Prostate gland (tissue), 2 donors: ENCODE data around the gene ARSB. TPM values are rescaled to one million over a fixed set of nuclear protein-coding genes. Genes with fewer than 3 reads are reported as not detected.

Experiments used
- DNase-seq: peaks from one replicate; pipeline ENCODE4 v3.0.0-alpha.2; 2019; ENCODE audit warnings: low spot score
- H3K27ac ChIP-seq, 2 donors: fragments of 200-600 bp; sonication (generic); 2 replicates each; pipeline ENCODE4 v1.5.1; 2017 to 2019
- H3K27me3 ChIP-seq: fragments of 200-600 bp; sonication (generic); replicated peaks from 2 replicates; pipeline ENCODE4 v1.5.1; 2019; ENCODE audit not compliant: insufficient read depth
- H3K36me3 ChIP-seq, 2 donors: fragments of 200-600 bp; sonication (generic); 1 replicate in 1 of 2; 2 replicates in 1 of 2; pipeline versions ENCODE4 v1.5.1 to v1.8.1; 2017 to 2019
- H3K4me1 ChIP-seq: fragments of 200-600 bp; sonication (generic); replicated peaks from 2 replicates; pipeline ENCODE4 v1.5.1; 2019
- H3K4me3 ChIP-seq, 2 donors: fragments of 200-600 bp; sonication (generic); 2 replicates each; pipeline ENCODE4 v1.5.1; 2017 to 2019
- H3K9me3 ChIP-seq: fragments of 200-600 bp; sonication (generic); 2 replicates; pipeline ENCODE4 v1.5.1; 2017
- POLR2A ChIP-seq: fragments of 450-650 bp; IDR thresholded peaks from one replicate; pipeline ENCODE4 v1.6.1; 2016; ENCODE audit warnings: antibody characterized with exemption, mild to moderate bottlenecking
- POLR2AphosphoS5 ChIP-seq: sonication (generic); formaldehyde crosslinking; IDR thresholded peaks from one replicate; pipeline ENCODE4 v1.6.1; 2017; ENCODE audit warnings: antibody characterized with exemption
- WGBS: methylation state at CpG from one replicate; pipeline ENCODE4 v1.1.5; 2018; 5-methylcytosine and 5-hydroxymethylcytosine counted together
- intact Hi-C: fragments of 100-400 bp; cut with DNase I; formaldehyde crosslinking; loops from one replicate; pipeline ENCODE4 v1.14.2; 2022
- total RNA-seq, 2 donors: library from RNA; depleted of rRNA; stranded (reverse); fragments of >200 nt; gene quantifications; one replicate each; pipeline ENCODE4 v1.1.0, GENCODE V29; 2016
- TF ChIP-seq, protein P1 (sequence below), 4 experiments: fragments of 200-600 bp in 2 of 4; fragments of 450-650 bp in 2 of 4; sonication (generic) in 2 of 4; IDR thresholded peaks; 1 replicate in 3 of 4; 2 replicates in 1 of 4; pipeline ENCODE4 v1.5.1; 2016 to 2019; ENCODE audit warnings: antibody characterized with exemption in 4 of 4, mild to moderate bottlenecking in 2 of 4, moderate library complexity in 2 of 4

ARSB gene
- total RNA-seq, 2 donors from 2014 or later = 5.4 to 14.9 TPM

DNA sequence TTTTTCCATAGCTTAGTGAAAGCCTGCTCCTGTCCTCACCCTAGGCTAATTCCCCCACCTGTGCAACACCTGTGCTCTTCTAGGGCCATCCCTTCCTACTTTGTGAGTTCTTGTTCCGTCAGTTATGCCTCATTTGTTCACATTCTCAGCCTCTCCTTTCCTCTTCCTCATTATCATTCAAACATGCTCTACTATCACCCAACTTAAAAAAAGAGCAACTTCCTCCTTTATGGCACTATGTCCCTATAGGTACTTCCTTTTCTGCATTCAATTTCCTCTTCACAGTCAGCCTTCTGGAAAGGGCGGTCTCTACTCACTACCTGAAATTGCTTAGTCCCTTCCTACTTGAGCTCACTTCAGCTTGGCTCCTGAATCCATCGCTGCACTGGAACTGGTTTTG lies 224.7 kb downstream of the ARSB start:
- no peak overlapping the region for H3K27ac ChIP-seq
- no peaks in the 10 kb centered on the region for H3K4me1 ChIP-seq
- H3K27me3 ChIP-seq = no peaks in the 10 kb centered on the region
- intact Hi-C loops = no loop called here
- no peak for DNase-seq
- WGBS = 85% methylated on average over 3 of the region's 3 CpGs
- no peaks in the 10 kb centered on the region for H3K9me3 ChIP-seq
- TF ChIP-seq POLR2AphosphoS5 = no peak
- TF ChIP-seq POLR2A = no peak
- TF ChIP-seq, protein P1, sequence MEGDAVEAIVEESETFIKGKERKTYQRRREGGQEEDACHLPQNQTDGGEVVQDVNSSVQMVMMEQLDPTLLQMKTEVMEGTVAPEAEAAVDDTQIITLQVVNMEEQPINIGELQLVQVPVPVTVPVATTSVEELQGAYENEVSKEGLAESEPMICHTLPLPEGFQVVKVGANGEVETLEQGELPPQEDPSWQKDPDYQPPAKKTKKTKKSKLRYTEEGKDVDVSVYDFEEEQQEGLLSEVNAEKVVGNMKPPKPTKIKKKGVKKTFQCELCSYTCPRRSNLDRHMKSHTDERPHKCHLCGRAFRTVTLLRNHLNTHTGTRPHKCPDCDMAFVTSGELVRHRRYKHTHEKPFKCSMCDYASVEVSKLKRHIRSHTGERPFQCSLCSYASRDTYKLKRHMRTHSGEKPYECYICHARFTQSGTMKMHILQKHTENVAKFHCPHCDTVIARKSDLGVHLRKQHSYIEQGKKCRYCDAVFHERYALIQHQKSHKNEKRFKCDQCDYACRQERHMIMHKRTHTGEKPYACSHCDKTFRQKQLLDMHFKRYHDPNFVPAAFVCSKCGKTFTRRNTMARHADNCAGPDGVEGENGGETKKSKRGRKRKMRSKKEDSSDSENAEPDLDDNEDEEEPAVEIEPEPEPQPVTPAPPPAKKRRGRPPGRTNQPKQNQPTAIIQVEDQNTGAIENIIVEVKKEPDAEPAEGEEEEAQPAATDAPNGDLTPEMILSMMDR (IDR thresholded peaks at IDR 0.05) = no peak
- no peak overlapping the region for H3K4me3 ChIP-seq
- no peaks in the 10 kb centered on the region for H3K36me3 ChIP-seq

DNA sequence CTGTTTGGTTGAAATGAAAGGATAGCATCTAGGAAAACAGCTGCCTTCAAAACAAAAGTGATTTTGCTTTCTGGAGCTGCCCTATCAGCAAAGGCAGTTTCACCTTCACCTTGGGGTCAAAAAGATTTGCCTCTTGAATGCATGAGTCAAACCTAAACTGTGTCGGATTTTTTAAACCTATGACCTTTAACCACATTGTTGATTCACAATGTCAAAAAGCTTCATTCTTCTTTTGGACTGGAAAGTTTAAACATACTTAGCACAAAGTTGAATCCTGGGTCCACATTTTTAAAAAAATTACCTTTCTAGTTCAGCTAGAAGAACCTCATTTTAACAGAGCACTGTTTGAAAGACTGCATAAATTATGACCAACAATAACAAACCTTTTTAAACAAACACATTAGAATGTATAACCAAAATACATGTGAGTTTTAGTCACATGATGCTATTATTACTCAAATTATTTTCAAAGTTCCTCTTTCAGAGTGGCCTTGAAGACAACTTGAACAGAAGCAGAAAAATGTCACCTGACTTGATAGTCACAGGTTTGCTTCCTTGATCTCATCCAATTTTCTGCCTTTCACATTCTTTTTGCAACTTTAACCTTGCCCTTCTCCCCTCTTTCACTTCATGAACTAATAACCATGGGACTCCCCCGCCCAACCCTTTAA lies 226.8 kb downstream of the ARSB start:
- intact Hi-C loops = no loop called here
- Histone ChIP-seq H3K27ac (no peak overlapping the region), H3K27me3 (no peaks in the 10 kb centered on the region), H3K9me3 (no peaks in the 10 kb centered on the region), H3K4me1 (no peaks in the 10 kb centered on the region), H3K4me3 (no peak overlapping the region), H3K36me3 (no peaks in the 10 kb centered on the region)
- no peak for TF ChIP-seq POLR2A
- no peak for TF ChIP-seq POLR2AphosphoS5
- TF ChIP-seq, protein P1 (IDR thresholded peaks at IDR 0.05) = no peak
- no peak for DNase-seq
- 86% methylated on average over 2 of the region's 2 CpGs for WGBS

GRCh38 chr5:78757269-78758053 lies 227.6 kb downstream of the ARSB start:
- Histone ChIP-seq H3K36me3 (no peaks in the 10 kb centered on the region), H3K9me3 (no peaks in the 10 kb centered on the region), H3K4me3 (no peak overlapping the region), H3K27me3 (no peaks in the 10 kb centered on the region), H3K4me1 (no peaks in the 10 kb centered on the region), H3K27ac (no peak overlapping the region)
- WGBS = 89% methylated on average over 7 of the region's 7 CpGs
- TF ChIP-seq POLR2A (no peak), POLR2AphosphoS5 (no peak)
- TF ChIP-seq, protein P1 (IDR thresholded peaks at IDR 0.05) = no peak
- no peak for DNase-seq
- intact Hi-C loops = no loop called here

GRCh38 chr5:78756858-78757257 lies 228.3 kb downstream of the ARSB start:
- peaks cover 2% of the 10 kb centered on the region for H3K27me3 ChIP-seq
- no peak for DNase-seq
- H3K9me3 ChIP-seq = no peaks in the 10 kb centered on the region
- intact Hi-C loops = no loop called here
- no peak overlapping the region for H3K27ac ChIP-seq
- no peak overlapping the region for H3K4me3 ChIP-seq
- WGBS = 75% methylated on average over 3 of the region's 3 CpGs
- TF ChIP-seq, protein P1 (IDR thresholded peaks at IDR 0.05) = no peak
- TF ChIP-seq POLR2A = no peak
- no peak for TF ChIP-seq POLR2AphosphoS5
- H3K36me3 ChIP-seq = no peaks in the 10 kb centered on the region
- no peaks in the 10 kb centered on the region for H3K4me1 ChIP-seq
